Hepatocyte (in vitro differentiated cells): ENCODE data around the gene SLCO3A1.

ENCODE experiments used
- CTCF ChIP-seq: fragments of 200-600 bp; sonication (generic); IDR thresholded peaks from 2 replicates; pipeline ENCODE4 v1.5.1; 2016; ENCODE audit warnings: antibody characterized with exemption, mild to moderate bottlenecking; ENCODE audit not compliant: poor library complexity
- EZH2 ChIP-seq: fragments of 200-600 bp; sonication (generic); IDR thresholded peaks from 2 replicates; pipeline ENCODE4 v1.6.1; 2016; ENCODE audit warnings: antibody characterized with exemption, mild to moderate bottlenecking, borderline replicate concordance

DNA sequence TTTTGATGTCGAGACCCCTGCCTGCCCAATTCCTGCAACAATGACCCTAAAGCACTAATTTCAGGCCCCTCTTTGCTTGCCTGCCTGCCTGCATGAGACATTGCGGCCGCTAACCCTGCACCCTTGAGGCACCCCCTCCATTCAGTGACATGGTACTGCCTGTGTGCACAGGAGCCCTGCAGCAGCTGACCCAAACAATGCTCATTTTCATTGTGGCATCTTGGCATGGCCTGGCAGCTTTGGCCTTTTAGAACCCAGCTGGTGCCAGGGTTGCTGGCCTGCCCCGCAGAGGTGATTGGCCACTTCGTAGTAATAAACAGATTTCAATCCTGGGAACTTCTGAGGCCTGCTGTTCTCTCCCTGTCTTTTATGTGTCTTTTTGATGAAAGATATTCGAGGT lies 33.8 kb downstream of the SLCO3A1 start:
- no peak for TF ChIP-seq EZH2
- no peak for TF ChIP-seq CTCF
